ENCODE data around the gene SLC12A2. TPM values are rescaled to one million over a fixed set of nuclear protein-coding genes. Genes with fewer than 3 reads are reported as not detected.

SLC12A2 gene
- total and polyA plus RNA-seq, 8 donors = 2.1 to 575 (median 77.3) TPM

DNA sequence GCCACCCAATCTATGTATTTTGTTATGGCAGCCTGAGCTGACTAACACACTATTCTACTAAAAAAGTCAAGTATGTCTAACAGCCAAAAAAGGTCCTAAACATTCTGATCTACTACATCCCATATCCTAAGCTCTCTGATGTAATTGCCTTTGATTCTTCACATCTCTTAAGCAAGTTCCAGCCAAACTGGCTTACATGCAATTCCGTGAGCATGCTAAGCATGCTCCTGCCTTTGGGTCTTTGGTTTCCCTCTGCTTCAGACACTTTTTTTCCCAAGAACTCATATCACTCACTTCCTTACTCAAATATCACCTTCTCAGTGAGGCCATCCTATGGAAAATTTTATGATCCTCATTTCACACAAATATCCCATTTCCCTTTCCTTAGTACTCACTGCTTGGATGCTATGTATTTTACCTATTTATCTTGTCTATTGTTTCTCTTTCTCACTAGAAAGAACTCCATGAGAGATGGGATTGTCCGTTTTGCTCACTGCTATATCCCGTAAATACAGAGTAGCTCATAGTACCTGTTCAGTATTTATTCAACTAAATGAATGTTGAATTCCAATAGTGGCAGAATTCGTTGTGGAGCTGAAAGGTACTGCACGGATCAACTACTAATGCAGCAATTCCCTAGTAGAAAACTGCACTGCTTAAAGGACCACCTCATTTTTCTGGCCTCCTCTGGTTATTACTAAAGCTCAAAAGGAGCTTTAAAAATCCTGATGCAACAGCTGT is 2.3 kb upstream of the SLC12A2 start:
- Histone ChIP-seq H3K36me3 (no peaks in the 10 kb centered on the region), H3K4me1 (peaks cover 17 to 75% (median 54%) of the 10 kb centered on the region in 4 donors), H3K4me3 (peak overlapping the region; percentile 83 to 93 (median 86)), H3K27ac (peak overlapping the region in 4 of 5 donors; percentile 97 to 99 (median 97)), H3K27me3 (no peaks in the 10 kb centered on the region), H3K9me3 (no peaks in the 10 kb centered on the region)
- TF ChIP-seq POLR2A (IDR thresholded peaks at IDR 0.05) (no peak), EP300 (IDR thresholded peaks at IDR 0.05) (no peak), POLR2AphosphoS5 (IDR thresholded peaks at IDR 0.05) (no peak)
- TF ChIP-seq, protein P1, sequence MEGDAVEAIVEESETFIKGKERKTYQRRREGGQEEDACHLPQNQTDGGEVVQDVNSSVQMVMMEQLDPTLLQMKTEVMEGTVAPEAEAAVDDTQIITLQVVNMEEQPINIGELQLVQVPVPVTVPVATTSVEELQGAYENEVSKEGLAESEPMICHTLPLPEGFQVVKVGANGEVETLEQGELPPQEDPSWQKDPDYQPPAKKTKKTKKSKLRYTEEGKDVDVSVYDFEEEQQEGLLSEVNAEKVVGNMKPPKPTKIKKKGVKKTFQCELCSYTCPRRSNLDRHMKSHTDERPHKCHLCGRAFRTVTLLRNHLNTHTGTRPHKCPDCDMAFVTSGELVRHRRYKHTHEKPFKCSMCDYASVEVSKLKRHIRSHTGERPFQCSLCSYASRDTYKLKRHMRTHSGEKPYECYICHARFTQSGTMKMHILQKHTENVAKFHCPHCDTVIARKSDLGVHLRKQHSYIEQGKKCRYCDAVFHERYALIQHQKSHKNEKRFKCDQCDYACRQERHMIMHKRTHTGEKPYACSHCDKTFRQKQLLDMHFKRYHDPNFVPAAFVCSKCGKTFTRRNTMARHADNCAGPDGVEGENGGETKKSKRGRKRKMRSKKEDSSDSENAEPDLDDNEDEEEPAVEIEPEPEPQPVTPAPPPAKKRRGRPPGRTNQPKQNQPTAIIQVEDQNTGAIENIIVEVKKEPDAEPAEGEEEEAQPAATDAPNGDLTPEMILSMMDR (IDR thresholded peaks at IDR 0.05) = peak in 5 of 7 experiments; percentile 11 to 53 (median 37)
- WGBS, 5 donors = 24 to 45% (median 31%) methylated on average over 5 of the region's 5 CpGs
- DNase-seq = peak in 1 of 2 donors; percentile 55
- intact Hi-C loops (cut with DNase I; ENCODE audit: low total_unique reads) = no loop called here

DNA sequence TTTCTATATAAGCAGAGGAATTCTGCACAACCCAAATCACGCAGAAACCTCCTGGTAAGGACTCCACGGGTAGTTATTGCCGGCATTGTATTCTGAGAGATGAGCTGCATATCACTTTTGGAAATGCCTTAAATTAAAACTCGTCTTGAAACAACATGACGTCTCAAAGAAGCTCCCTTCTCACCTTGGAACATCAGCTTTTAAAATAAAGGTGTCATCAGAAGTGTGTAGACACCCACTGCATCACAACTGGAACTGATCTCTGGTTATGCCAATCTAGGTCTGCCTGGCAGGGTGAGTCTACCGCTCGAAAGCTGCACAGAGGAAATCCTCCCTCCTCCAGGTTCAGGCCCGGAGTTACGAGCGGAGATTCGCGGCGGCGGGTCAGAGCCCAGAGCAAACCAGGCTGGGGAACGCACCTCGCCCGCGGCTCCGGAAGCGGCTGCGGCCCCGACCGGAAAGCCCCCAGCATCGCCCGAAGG is 974 bp upstream of the SLC12A2 start:
- H3K9me3 ChIP-seq = no peaks in the 10 kb centered on the region
- no peak for DNase-seq
- TF ChIP-seq POLR2A (IDR thresholded peaks at IDR 0.05) = peak in 1 of 4 donors; percentile 23
- TF ChIP-seq, protein P1 (IDR thresholded peaks at IDR 0.05) = no peak
- no peak for TF ChIP-seq POLR2AphosphoS5 (IDR thresholded peaks at IDR 0.05)
- WGBS, 5 donors = 0 to 1% (median 0%) methylated on average over 24 to 25 of the region's 25 CpGs
- H3K4me1 ChIP-seq = peaks cover 17 to 75% (median 63%) of the 10 kb centered on the region in 4 donors
- H3K27ac ChIP-seq = peak overlapping the region; percentile 97 to 100 (median 97)
- H3K36me3 ChIP-seq = no peaks in the 10 kb centered on the region
- no peaks in the 10 kb centered on the region for H3K27me3 ChIP-seq
- peak overlapping the region; percentile 83 to 93 (median 86) for H3K4me3 ChIP-seq
- intact Hi-C loops (cut with DNase I; ENCODE audit: low total_unique reads) = no loop called here

DNA sequence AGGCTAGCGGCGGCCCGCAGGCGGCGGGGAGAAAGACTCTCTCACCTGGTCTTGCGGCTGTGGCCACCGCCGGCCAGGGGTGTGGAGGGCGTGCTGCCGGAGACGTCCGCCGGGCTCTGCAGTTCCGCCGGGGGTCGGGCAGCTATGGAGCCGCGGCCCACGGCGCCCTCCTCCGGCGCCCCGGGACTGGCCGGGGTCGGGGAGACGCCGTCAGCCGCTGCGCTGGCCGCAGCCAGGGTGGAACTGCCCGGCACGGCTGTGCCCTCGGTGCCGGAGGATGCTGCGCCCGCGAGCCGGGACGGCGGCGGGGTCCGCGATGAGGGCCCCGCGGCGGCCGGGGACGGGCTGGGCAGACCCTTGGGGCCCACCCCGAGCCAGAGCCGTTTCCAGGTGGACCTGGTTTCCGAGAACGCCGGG is 253 bp downstream of the SLC12A2 start:
- intact Hi-C loops (cut with DNase I; ENCODE audit: low total_unique reads) = no loop called here
- Histone ChIP-seq H3K36me3 (no peaks in the 10 kb centered on the region), H3K9me3 (no peaks in the 10 kb centered on the region), H3K27me3 (no peaks in the 10 kb centered on the region), H3K4me1 (peaks cover 17 to 73% (median 57%) of the 10 kb centered on the region in 4 donors), H3K4me3 (peak overlapping the region; percentile 83 to 93 (median 86)), H3K27ac (peak overlapping the region; percentile 97 to 100 (median 97))
- no peak for DNase-seq
- no peak for TF ChIP-seq POLR2AphosphoS5 (IDR thresholded peaks at IDR 0.05)
- no peak for TF ChIP-seq EP300 (IDR thresholded peaks at IDR 0.05)
- TF ChIP-seq, protein P1 (IDR thresholded peaks at IDR 0.05) = peak in 3 of 7 experiments; percentile 8 to 47 (median 9)
- TF ChIP-seq POLR2A (IDR thresholded peaks at IDR 0.05) = no peak
- WGBS, 5 donors = 0 to 1% (median 0%) methylated on average over 14 to 53 of the region's 53 CpGs

DNA sequence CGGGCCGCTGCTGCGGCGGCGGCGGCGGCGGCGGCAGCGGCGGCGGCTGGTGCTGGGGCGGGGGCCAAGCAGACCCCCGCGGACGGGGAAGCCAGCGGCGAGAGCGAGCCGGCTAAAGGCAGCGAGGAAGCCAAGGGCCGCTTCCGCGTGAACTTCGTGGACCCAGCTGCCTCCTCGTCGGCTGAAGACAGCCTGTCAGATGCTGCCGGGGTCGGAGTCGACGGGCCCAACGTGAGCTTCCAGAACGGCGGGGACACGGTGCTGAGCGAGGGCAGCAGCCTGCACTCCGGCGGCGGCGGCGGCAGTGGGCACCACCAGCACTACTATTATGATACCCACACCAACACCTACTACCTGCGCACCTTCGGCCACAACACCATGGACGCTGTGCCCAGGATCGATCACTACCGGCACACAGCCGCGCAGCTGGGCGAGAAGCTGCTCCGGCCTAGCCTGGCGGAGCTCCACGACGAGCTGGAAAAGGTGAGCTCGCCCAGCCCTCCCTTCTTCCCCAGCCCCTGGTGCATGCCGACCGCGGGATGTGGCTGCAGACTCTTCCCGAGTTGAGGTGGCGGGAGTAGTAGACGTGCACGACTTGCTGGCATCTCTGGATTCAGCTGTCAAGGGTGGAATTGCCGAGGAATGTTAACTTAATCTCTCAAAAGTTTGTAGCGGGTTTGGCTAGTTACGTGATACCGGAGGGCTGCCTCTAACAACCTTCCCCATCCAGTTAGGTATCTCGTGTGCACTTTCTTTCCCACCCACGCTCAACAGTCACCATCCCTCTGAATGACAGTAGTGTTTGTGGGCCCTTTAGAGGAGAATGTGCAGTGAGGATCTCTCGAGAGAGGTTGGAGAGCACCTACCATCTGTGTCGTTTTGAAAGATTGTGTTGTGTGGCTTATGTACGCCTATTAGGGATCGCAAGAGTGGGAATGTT is 932 bp downstream of the SLC12A2 start:
- peaks cover 14 to 73% (median 54%) of the 10 kb centered on the region in 4 donors for H3K4me1 ChIP-seq
- H3K27ac ChIP-seq = peak overlapping the region; percentile 97 to 100 (median 97)
- DNase-seq = peak; percentile 55 to 69
- H3K4me3 ChIP-seq = peak overlapping the region; percentile 83 to 93 (median 86)
- H3K36me3 ChIP-seq = no peaks in the 10 kb centered on the region
- H3K9me3 ChIP-seq = no peaks in the 10 kb centered on the region
- no peaks in the 10 kb centered on the region for H3K27me3 ChIP-seq
- TF ChIP-seq POLR2A (IDR thresholded peaks at IDR 0.05) = no peak
- no peak for TF ChIP-seq EP300 (IDR thresholded peaks at IDR 0.05)
- TF ChIP-seq POLR2AphosphoS5 (IDR thresholded peaks at IDR 0.05) = no peak
- TF ChIP-seq, protein P1 (IDR thresholded peaks at IDR 0.05) = no peak
- 1 to 4% (median 1%) methylated on average over 34 to 71 of the region's 71 CpGs for WGBS, 5 donors
- intact Hi-C loops (cut with DNase I; ENCODE audit: low total_unique reads) = no loop called here

All from stomach (tissue), 9 donors.